ENCODE data around the gene NCKAP5.
"Not testable (repeated sequence)": the region's sequence is repeated elsewhere in the genome, so short reads cannot be mapped to it uniquely, and the experiment has no call there.

The NCKAP5 gene

GRCh38 chr2:133522204-133522603 lies 46.1 kb downstream of the NCKAP5 start:
- no peak for DNase-seq (ENCODE audit: low read depth in 3 of 3)

GRCh38 chr2:133521146-133521745 lies 47.0 kb downstream of the NCKAP5 start:
- DNase-seq (ENCODE audit: low read depth in 3 of 3), result no peak

GRCh38 chr2:133519677-133520076 lies 48.6 kb downstream of the NCKAP5 start:
- not testable (repeated sequence) for DNase-seq (ENCODE audit: low read depth in 3 of 3)

GRCh38 chr2:133518700-133519344 lies 49.4 kb downstream of the NCKAP5 start:
- no peak for DNase-seq (ENCODE audit: low read depth in 3 of 3)

GRCh38 chr2:133517876-133518275 lies 50.4 kb downstream of the NCKAP5 start:
- DNase-seq (ENCODE audit: low read depth in 3 of 3), result no peak

- no peak for DNase-seq (ENCODE audit: low read depth in 3 of 3)
Observed at GRCh38 chr2:133516405-133517026, 51.7 kb downstream of the NCKAP5 start.

- no peak for DNase-seq (ENCODE audit: low read depth in 3 of 3)
Observed at GRCh38 chr2:133515271-133515670, 53.0 kb downstream of the NCKAP5 start.

- DNase-seq (ENCODE audit: low read depth in 3 of 3), result no peak
Observed at GRCh38 chr2:133513893-133514292, 54.4 kb downstream of the NCKAP5 start.

GRCh38 chr2:133512121-133512520 lies 56.1 kb downstream of the NCKAP5 start:
- DNase-seq (ENCODE audit: low read depth in 3 of 3), result no peak

- DNase-seq (ENCODE audit: low read depth in 3 of 3), result no peak
Observed at GRCh38 chr2:133511679-133512078, 56.6 kb downstream of the NCKAP5 start.

GRCh38 chr2:133509777-133510176 lies 58.5 kb downstream of the NCKAP5 start:
- DNase-seq (ENCODE audit: low read depth in 3 of 3), result no peak

GRCh38 chr2:133508546-133509165 lies 59.6 kb downstream of the NCKAP5 start:
- DNase-seq (ENCODE audit: low read depth in 3 of 3), result no peak

- DNase-seq (ENCODE audit: low read depth in 3 of 3), result no peak
Observed at GRCh38 chr2:133506996-133507395, 61.3 kb downstream of the NCKAP5 start.

GRCh38 chr2:133504566-133505505 lies 63.4 kb downstream of the NCKAP5 start:
- DNase-seq (ENCODE audit: low read depth in 3 of 3), result no peak

GRCh38 chr2:133503927-133504326 lies 64.3 kb downstream of the NCKAP5 start:
- no peak for DNase-seq (ENCODE audit: low read depth in 3 of 3)

GRCh38 chr2:133503323-133503722 lies 64.9 kb downstream of the NCKAP5 start:
- no peak for DNase-seq (ENCODE audit: low read depth in 3 of 3)

GRCh38 chr2:133502678-133503077 lies 65.6 kb downstream of the NCKAP5 start:
- no peak for DNase-seq (ENCODE audit: low read depth in 3 of 3)

GRCh38 chr2:133500917-133501316 lies 67.3 kb downstream of the NCKAP5 start:
- no peak for DNase-seq (ENCODE audit: low read depth in 3 of 3)

- no peak for DNase-seq (ENCODE audit: low read depth in 3 of 3)
Observed at GRCh38 chr2:133498662-133499585, 69.3 kb downstream of the NCKAP5 start.

GRCh38 chr2:133497951-133498565 lies 70.2 kb downstream of the NCKAP5 start:
- no peak for DNase-seq (ENCODE audit: low read depth in 3 of 3)
